HepG2 (cell line): ENCODE results near the gene MTOR. TPM values are rescaled to one million over a fixed set of nuclear protein-coding genes. Genes with fewer than 3 reads are reported as not detected.

ENCODE experiments used
- ATAC-seq: fragments of 200-7000 bp; cut with Tn5 transposase; 3 replicates; pipeline ENCODE4 v1.9.1; 2020; ENCODE audit warnings: mild to moderate bottlenecking, moderate library complexity
- BruUV-seq: library from RNA; stranded (reverse); fragments of 400-500 nt; replicated peaks from 2 replicates; lab custom pipeline; 2021; lab: Mats Ljungman, UMichigan
- CTCF ChIA-PET: fragments of 300-600 bp; formaldehyde crosslinking; extraction: SDS; loops from one replicate; lab custom pipeline; 2021; ENCODE audit warnings: low total read pairs, inconsistent platforms, low intra/inter-chr PET ratio; lab: Yijun Ruan, JAX
- POLR2A ChIA-PET: fragments of 350-600 bp; sonication (Branson Sonifier 250); formaldehyde crosslinking; loops from one replicate; lab custom pipeline; 2020; ENCODE audit warnings: antibody characterized with exemption, inconsistent platforms; lab: Yijun Ruan, JAX
- DNase-seq: peaks from one replicate; pipeline ENCODE4 v3.0.0-alpha.2; 2015; ENCODE audit warnings: low spot score
- FAIRE-seq: peaks from 3 replicates; lab custom pipeline; 2011; peaks lifted over from hg19 to GRCh38; lab: Jason Lieb, UNC
- H2AFZ ChIP-seq: one replicate; pipeline ENCODE4 v1.6.1; 2011; ENCODE audit warnings: low read length, inconsistent platforms
- H3K27ac ChIP-seq: fragments of 300-600 bp; 3 replicates; pipeline ENCODE4 v1.8.0; 2011; ENCODE audit warnings: mixed run types, mild to moderate bottlenecking, mixed read lengths, low read length, inconsistent platforms; ENCODE audit not compliant: insufficient read depth; ENCODE audit errors: extremely low read length
- H3K27me3 ChIP-seq, 2 experiments: fragments of 200-600 bp in 1 of 2; 2 replicates in 1 of 2; 3 replicates in 1 of 2; pipeline versions ENCODE4 v1.6.0 to v1.8.0; 2011; ENCODE audit warnings: low read length in 2 of 2, mild to moderate bottlenecking in 2 of 2, moderate library complexity in 2 of 2, inconsistent platforms in 1 of 2; ENCODE audit not compliant: insufficient read depth in 2 of 2, control insufficient read depth in 1 of 2
- H3K36me3 ChIP-seq, 2 experiments: fragments of 200-600 bp in 1 of 2; replicated peaks in 1 of 2; 2 replicates in 1 of 2; 3 replicates in 1 of 2; pipeline versions ENCODE4 v1.5.1 to v1.8.0; 2011; ENCODE audit warnings: low read length in 2 of 2, inconsistent platforms in 1 of 2; ENCODE audit not compliant: insufficient read depth in 2 of 2, control insufficient read depth in 1 of 2
- H3K4me1 ChIP-seq: 2 replicates; pipeline ENCODE4 v1.5.1; 2012; ENCODE audit warnings: low read length, inconsistent platforms; ENCODE audit not compliant: insufficient read depth
- H3K4me2 ChIP-seq: 2 replicates; pipeline ENCODE4 v1.6.0; 2011; ENCODE audit warnings: low read depth, low read length, inconsistent platforms
- H3K4me3 ChIP-seq, 3 experiments: fragments of 200-600 bp in 1 of 3; sonication (generic), shearing (Covaris generic) in 1 of 3; replicated peaks in 1 of 3; 2 replicates each; pipeline ENCODE4 v1.5.1; 2011 to 2016; ENCODE audit warnings: low read length in 3 of 3, inconsistent platforms in 2 of 3, low read depth in 2 of 3, mild to moderate bottlenecking in 2 of 3, control low read depth in 1 of 3, mixed read lengths in 1 of 3; ENCODE audit not compliant: insufficient read depth in 1 of 3
- H3K79me2 ChIP-seq: one replicate; pipeline ENCODE4 v1.6.1; 2011; ENCODE audit warnings: low read length, inconsistent platforms; ENCODE audit not compliant: insufficient read depth
- H3K9ac ChIP-seq: 2 replicates; pipeline ENCODE4 v1.6.0; 2011; ENCODE audit warnings: mild to moderate bottlenecking, low read depth, low read length, inconsistent platforms; ENCODE audit not compliant: insufficient read depth
- H3K9me3 ChIP-seq: 2 replicates; pipeline ENCODE4 v1.5.1; 2012; ENCODE audit warnings: mild to moderate bottlenecking, low read length
- H4K20me1 ChIP-seq: 2 replicates; pipeline ENCODE4 v1.6.0; 2011; ENCODE audit warnings: inconsistent platforms, mild to moderate bottlenecking, low read length, moderate library complexity; ENCODE audit not compliant: insufficient read depth
- MAFF ChIP-seq: IDR thresholded peaks from 2 replicates; pipeline ENCODE4 v1.6.1; 2011; ENCODE audit warnings: low read depth, low read length, improper control_type of control experiment
- REXO4 ChIP-seq: sonication (generic); formaldehyde crosslinking; IDR thresholded peaks from 2 replicates; pipeline ENCODE4 v1.8.0; 2022; ENCODE audit warnings: missing genetic modification reagents, mild to moderate bottlenecking, borderline replicate concordance
- SP2 ChIP-seq: sonication (generic); formaldehyde crosslinking; IDR thresholded peaks from 2 replicates; pipeline ENCODE4 v1.5.1; 2020; ENCODE audit warnings: mild to moderate bottlenecking, missing genetic modification reagents
- TRAFD1 ChIP-seq: sonication (generic); formaldehyde crosslinking; IDR thresholded peaks from 2 replicates; pipeline ENCODE4 v1.5.1; 2020; ENCODE audit warnings: missing genetic modification reagents, mild to moderate bottlenecking, borderline replicate concordance
- YEATS2 ChIP-seq: sonication (generic); formaldehyde crosslinking; IDR thresholded peaks from 2 replicates; pipeline ENCODE4 v1.4.0; 2020; ENCODE audit warnings: missing genetic modification reagents, borderline replicate concordance
- ZBED4 ChIP-seq: sonication (generic); formaldehyde crosslinking; IDR thresholded peaks from 2 replicates; pipeline ENCODE4 v1.4.0; 2020; ENCODE audit warnings: missing genetic modification reagents, borderline replicate concordance
- ZC3H13 ChIP-seq: sonication (generic); formaldehyde crosslinking; IDR thresholded peaks from 2 replicates; pipeline ENCODE4 v1.8.1; 2023; ENCODE audit warnings: mild to moderate bottlenecking, missing genetic modification reagents, moderate library complexity
- ZNF17 ChIP-seq: sonication (generic); formaldehyde crosslinking; IDR thresholded peaks from 2 replicates; pipeline ENCODE4 v1.5.0; 2020; ENCODE audit warnings: mild to moderate bottlenecking, missing genetic modification reagents
- ZNF678 ChIP-seq: sonication (generic); formaldehyde crosslinking; IDR thresholded peaks from 2 replicates; pipeline ENCODE4 v1.4.0; 2020; ENCODE audit warnings: mild to moderate bottlenecking, missing genetic modification reagents
- ZUFSP ChIP-seq: sonication (generic); formaldehyde crosslinking; IDR thresholded peaks from 2 replicates; pipeline ENCODE4 v1.9.0; 2021; ENCODE audit warnings: missing genetic modification reagents, mild to moderate bottlenecking, borderline replicate concordance
- WGBS: methylation state at CpG from one replicate; pipeline ENCODE4 v1.1.6; 2017; ENCODE audit warnings: low lambda C conversion rate; 5-methylcytosine and 5-hydroxymethylcytosine counted together
- in situ Hi-C: cut with HindIII; loops from 2 replicates; pipeline ENCODE4 v1.10.0; 2017; ENCODE audit warnings: low pct_unique_long_range_greater_than_20kb; ENCODE audit not compliant: extremely low pct_ligation_motif_present
- intact Hi-C: fragments of 100-400 bp; cut with micrococcal nuclease; formaldehyde crosslinking; loops from one replicate; pipeline ENCODE4 v1.10.0; 2022; ENCODE audit not compliant: unreplicated experiment
- polyA plus RNA-seq, 8 experiments: library from polyadenylated mRNA; depleted of rRNA in 3 of 8; stranded (reverse) in 7 of 8; unstranded in 1 of 8; fragments of >200 nt; fragmentation: Illumina TruSeq in 4 of 8; extraction: Trizol in 4 of 8; gene quantifications; 2 replicates each; pipeline versions ENCODE4 v1.2.1 to v1.2.3, GENCODE V29; 2011 to 2016; ENCODE audit warnings: low read depth in 4 of 8, missing spikeins in 1 of 8, mixed read lengths in 1 of 8; ENCODE audit not compliant: insufficient read depth in 1 of 8
- total RNA-seq, 5 experiments: library from RNA; depleted of rRNA; stranded (reverse); fragments of >200 nt; fragmentation: Illumina TruSeq; extraction: Trizol; gene quantifications; 2 replicates each; pipeline ENCODE4 v1.2.3, GENCODE V29; 2016; ENCODE audit warnings: low read depth in 1 of 5

Gene MTOR
- total and polyA plus RNA-seq, 2 of the 13 experiments (the other 11 are each of a cell fraction or from before 2014, with no cell fraction given): 24.6 to 34.6 TPM

- 94% methylated on average over 6 of the region's 6 CpGs for WGBS
- DNase-seq (no peak), FAIRE-seq (no peak)
- no peak overlapping the region for H3K27ac ChIP-seq
- no peak overlapping the region for H3K4me3 ChIP-seq
- no peaks in the 10 kb centered on the region for H3K4me1 ChIP-seq
- BruUV-seq: no TSS peak
- H2AFZ ChIP-seq: no peak overlapping the region
- no peaks in the 10 kb centered on the region; a peak in 1 of 5 replicates for H3K27me3 ChIP-seq
- H3K9ac ChIP-seq: no peak overlapping the region
- H3K36me3 ChIP-seq: peaks cover 22 to 67% of the 10 kb centered on the region in 2 experiments
- CTCF ChIA-PET: no interaction called here
- POLR2A ChIA-PET: no interaction called here
- in situ Hi-C loops: no loop called here
- TF ChIP-seq ZUFSP (CRISPR knock-in tag) (no peak), ZNF678 (CRISPR knock-in tag) (no peak), REXO4 (CRISPR knock-in tag) (no peak)
- TF ChIP-seq, all 625 proteins: peak for 0
- H3K9me3 ChIP-seq: no peaks in the 10 kb centered on the region
- intact Hi-C loops: no loop called here
- no peak for ATAC-seq
- no peaks in the 10 kb centered on the region for H3K79me2 ChIP-seq
- no peak overlapping the region for H3K4me2 ChIP-seq
- no peaks in the 10 kb centered on the region for H4K20me1 ChIP-seq
These were observed 116.6 kb downstream of the MTOR start for GRCh38 chr1:11145741-11146140.

- no peak for DNase-seq
- no peak for FAIRE-seq
- ATAC-seq: no peak
- H3K4me2 ChIP-seq: no peak overlapping the region
- CTCF ChIA-PET: no interaction called here
- intact Hi-C loops (no loop called here), in situ Hi-C loops (no loop called here)
- peaks cover 23 to 58% of the 10 kb centered on the region in 2 experiments for H3K36me3 ChIP-seq
- H3K4me1 ChIP-seq: no peaks in the 10 kb centered on the region
- no peaks in the 10 kb centered on the region for H3K9me3 ChIP-seq
- no peaks in the 10 kb centered on the region for H3K79me2 ChIP-seq
- POLR2A ChIA-PET: no interaction called here
- no peaks in the 10 kb centered on the region; a peak in 1 of 5 replicates for H3K27me3 ChIP-seq
- WGBS: 98% methylated on average over 12 of the region's 12 CpGs
- no peak overlapping the region for H2AFZ ChIP-seq
- no peak overlapping the region for H3K9ac ChIP-seq
- no peaks in the 10 kb centered on the region for H4K20me1 ChIP-seq
- no peak overlapping the region for H3K4me3 ChIP-seq
- H3K27ac ChIP-seq: no peak overlapping the region
- no TSS peak for BruUV-seq
- no peak for TF ChIP-seq ZC3H13 (CRISPR knock-in tag)
- TF ChIP-seq MAFF: no peak
- TF ChIP-seq YEATS2 (CRISPR knock-in tag): no peak
- no peak for TF ChIP-seq SP2 (CRISPR knock-in tag)
- no peak for TF ChIP-seq ZBED4 (CRISPR knock-in tag)
- no peak for TF ChIP-seq TRAFD1
- TF ChIP-seq ZNF17 (CRISPR knock-in tag): no peak
These were observed 117.6 kb downstream of the MTOR start for GRCh38 chr1:11144570-11145256.
